Measurements from ENCODE around the gene MYO1E.

GRCh38 chr15:59352683-59353082, 20.0 kb downstream of the MYO1E start:
- TF ChIP-seq CTCF (conservative IDR thresholded peaks at IDR 0.05; ENCODE audit: low read depth, low read length) (no peak), POLR2A (IDR thresholded peaks at IDR 0.05; ENCODE audit: low read depth, low read length) (no peak), SMC3 (IDR thresholded peaks at IDR 0.05; ENCODE audit: low read depth, low read length) (no peak), RCOR1 (IDR thresholded peaks at IDR 0.05; ENCODE audit: insufficient replicate concordance, low read length) (no peak), MAFK (IDR thresholded peaks at IDR 0.05; ENCODE audit: low read depth, low read length) (no peak), CEBPB (IDR thresholded peaks at IDR 0.05; ENCODE audit: low read depth, low read length) (no peak), MAZ (IDR thresholded peaks at IDR 0.05; ENCODE audit: borderline replicate concordance, low read depth, low read length) (no peak), BHLHE40 (IDR thresholded peaks at IDR 0.05; ENCODE audit: low read depth, low read length) (no peak), RAD21 (IDR thresholded peaks at IDR 0.05; ENCODE audit: low read length) (no peak)

Data from IMR-90 (cell line).